Articular chondrocyte of knee joint (primary cell): Measurements from ENCODE around the gene OBSCN. TPM values are rescaled to one million over a fixed set of nuclear protein-coding genes. Genes with fewer than 3 reads are reported as not detected.

Experiments
- total RNA-seq: library from RNA; depleted of rRNA; stranded (reverse); fragments of >200 nt; gene quantifications from 2 replicates; pipeline ENCODE4 v1.2.3, GENCODE V29; 2012

OBSCN gene, protein sequence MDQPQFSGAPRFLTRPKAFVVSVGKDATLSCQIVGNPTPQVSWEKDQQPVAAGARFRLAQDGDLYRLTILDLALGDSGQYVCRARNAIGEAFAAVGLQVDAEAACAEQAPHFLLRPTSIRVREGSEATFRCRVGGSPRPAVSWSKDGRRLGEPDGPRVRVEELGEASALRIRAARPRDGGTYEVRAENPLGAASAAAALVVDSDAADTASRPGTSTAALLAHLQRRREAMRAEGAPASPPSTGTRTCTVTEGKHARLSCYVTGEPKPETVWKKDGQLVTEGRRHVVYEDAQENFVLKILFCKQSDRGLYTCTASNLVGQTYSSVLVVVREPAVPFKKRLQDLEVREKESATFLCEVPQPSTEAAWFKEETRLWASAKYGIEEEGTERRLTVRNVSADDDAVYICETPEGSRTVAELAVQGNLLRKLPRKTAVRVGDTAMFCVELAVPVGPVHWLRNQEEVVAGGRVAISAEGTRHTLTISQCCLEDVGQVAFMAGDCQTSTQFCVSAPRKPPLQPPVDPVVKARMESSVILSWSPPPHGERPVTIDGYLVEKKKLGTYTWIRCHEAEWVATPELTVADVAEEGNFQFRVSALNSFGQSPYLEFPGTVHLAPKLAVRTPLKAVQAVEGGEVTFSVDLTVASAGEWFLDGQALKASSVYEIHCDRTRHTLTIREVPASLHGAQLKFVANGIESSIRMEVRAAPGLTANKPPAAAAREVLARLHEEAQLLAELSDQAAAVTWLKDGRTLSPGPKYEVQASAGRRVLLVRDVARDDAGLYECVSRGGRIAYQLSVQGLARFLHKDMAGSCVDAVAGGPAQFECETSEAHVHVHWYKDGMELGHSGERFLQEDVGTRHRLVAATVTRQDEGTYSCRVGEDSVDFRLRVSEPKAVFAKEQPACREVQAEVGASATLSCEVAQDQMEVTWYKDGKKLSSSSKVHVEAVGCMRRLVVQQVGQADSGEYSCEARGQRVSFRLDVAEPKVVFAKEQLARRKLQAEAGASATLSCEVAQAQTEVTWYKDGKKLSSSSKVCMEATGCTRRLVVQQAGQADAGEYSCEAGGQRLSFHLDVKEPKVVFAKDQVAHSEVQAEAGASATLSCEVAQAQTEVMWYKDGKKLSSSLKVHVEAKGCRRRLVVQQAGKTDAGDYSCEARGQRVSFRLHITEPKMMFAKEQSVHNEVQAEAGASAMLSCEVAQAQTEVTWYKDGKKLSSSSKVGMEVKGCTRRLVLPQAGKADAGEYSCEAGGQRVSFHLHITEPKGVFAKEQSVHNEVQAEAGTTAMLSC (N-terminal part only)
- total RNA-seq: 5.0 and 5.9 TPM in 2 replicates

DNA sequence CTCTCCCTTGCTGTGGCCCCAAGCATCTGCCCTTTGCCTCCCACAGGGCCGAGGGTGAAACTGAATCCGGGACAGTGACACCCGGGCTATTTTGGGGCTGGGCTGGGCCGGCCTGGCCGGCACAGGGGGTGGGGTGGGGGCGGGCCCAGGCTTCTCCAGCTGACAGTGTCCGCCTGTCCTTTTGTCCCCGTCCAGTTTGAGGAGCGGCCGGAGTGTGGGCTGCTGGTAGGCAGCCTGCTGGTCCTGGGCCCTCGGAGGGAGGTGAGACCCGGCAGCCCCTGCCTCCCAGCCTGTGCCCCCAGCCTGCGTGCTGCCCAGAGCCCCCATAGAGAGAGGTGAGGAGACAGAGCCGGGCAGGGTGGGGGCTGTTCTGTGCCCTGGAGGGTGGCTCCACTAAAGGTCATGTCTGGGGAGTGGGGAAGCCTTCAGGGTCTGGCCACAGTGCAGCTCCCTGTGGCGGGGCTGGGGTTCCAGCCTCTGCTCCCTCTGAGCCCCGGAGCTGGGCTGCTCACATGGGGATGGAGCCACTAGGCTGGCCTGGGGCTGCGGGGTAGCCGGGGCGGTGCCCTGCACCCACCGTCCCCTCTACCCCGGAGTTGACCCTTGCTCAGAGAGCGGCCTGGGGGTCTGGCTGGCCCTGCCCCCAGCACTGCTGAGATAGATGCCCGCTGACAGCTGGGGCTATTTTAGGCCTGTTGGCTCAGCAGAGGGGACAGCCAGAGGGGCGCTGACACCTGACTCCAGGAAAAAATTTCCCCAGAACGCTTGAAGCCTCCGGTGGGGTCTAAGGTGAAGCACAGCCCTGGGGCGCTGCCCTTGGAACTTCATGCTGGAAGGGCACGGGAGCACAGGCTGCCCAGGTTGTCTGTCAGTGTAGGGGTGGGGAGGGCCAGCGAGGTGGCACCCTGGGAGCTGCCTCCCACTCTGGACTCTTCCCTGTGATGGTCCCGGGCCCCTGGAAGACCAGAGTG, at the start of gene OBSCN:
OBSCN (plus strand) TSS at position 194 of the 971 bp plus-strand sequence. CDS start 3,740 bp downstream, outside the sequence.

DNA sequence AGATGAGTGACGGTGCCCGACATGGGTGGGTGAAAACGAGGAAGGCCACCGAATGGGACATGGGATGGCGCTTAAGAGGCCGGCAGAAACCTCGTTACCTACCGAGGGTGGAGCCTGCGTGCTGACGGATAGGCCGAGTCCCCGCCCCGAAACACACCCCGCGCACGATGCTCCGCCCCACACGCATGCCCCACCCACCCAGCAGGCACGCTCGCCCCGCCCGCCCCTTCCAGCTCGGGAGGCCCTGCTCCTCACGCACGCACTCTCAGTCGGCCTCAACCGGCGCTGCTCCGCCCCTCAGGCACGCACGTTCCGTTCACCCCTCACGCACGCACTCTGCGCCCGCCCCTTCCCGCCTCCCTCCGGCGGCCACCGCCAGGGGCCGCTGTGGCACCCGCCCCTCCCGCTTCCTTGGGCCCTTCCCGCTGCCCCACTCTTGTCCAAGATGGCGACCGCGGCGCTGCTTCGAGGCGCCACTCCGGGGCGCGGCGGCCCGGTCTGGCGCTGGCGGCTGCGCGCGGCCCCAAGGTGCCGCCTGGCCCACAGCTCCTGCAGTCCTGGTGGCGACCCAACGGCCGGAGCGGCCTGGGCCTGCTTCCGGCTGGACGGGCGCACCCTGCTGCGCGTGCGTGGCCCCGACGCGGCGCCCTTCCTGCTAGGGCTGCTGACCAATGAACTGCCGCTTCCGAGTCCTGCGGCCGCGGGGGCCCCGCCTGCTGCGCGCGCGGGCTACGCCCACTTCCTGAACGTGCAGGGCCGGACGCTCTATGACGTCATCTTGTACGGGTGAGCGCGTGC, 42.3 kb upstream of the OBSCN start, which contains the start of gene IBA57:
IBA57 (plus strand) TSS at position 433 of the 798 bp plus-strand sequence; CDS start at position 446, 13 bp downstream.

DNA sequence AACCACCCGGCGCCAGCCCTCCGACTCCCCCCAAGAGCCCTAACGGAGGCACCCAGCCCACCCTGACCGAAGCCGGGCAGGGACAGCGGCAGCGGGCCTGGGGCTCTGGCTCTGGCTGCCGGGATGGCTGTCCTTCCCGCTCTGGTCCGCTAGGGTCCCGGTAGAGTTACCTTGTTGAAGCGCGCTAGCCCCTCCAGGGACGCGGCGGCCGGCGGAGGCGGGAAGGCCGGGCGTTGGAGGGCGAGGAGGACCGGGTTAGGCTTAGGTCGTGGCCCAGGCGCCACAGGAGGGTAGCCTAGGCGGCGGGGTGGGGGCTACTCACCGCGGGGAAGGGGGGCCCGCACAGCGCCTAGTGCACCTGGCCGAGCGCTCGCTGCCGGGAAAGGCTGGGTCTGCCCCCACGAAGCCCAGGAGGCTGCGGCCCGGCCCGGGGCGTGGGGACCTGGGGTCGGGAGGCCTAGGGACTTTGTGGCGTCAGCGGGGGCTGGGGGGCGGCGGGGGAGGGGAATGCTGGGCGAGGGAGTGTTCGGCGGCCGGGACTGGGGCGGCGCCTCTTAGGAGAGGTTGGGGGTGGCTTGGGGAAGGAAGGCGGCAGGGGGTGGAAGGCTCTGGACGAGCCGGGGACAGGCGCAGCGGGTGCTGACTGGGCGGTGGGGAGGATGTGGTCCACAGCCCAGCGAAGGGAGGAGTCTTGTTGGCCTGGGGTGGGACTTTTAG, 208.5 kb downstream of the OBSCN start, which contains the start of gene TRIM17:
TRIM17 (minus strand) TSS at position 645 of the 717 bp plus-strand sequence. CDS start 1,789 bp downstream, outside the sequence.

Other genes with a start within 250 kb of the OBSCN start
- not detected in 2 replicates for gene WNT3A, start 201.0 kb upstream of the OBSCN start, total RNA-seq
- 267 and 269 TPM in 2 replicates for gene ARF1, start 125.3 kb upstream of the OBSCN start, total RNA-seq
- gene C1orf35, start 104.7 kb upstream of the OBSCN start, total RNA-seq: 3.4 and 5.6 TPM in 2 replicates
- gene MRPL55, start 98.7 kb upstream of the OBSCN start, total RNA-seq: 27.0 and 29.3 TPM in 2 replicates
- gene GUK1, start 67.8 kb upstream of the OBSCN start, total RNA-seq: 249 and 276 TPM in 2 replicates
- gene GJC2, start 58.1 kb upstream of the OBSCN start, total RNA-seq: 2.1 TPM in 2 replicates
- gene IBA57, start 42.2 kb upstream of the OBSCN start, total RNA-seq: 4.6 and 4.8 TPM in 2 replicates
- gene TRIM11, start 198.8 kb downstream of the OBSCN start, total RNA-seq: 12.2 and 13.5 TPM in 2 replicates
- gene TRIM17, start 208.8 kb downstream of the OBSCN start, total RNA-seq: 0.13 TPM in 1 of 2 replicates, not detected in the other